HG03354 (cell line): ENCODE measurements around the gene YDJC.
"Not testable (repeated sequence)": the region's sequence is repeated elsewhere in the genome, so short reads cannot be mapped to it uniquely, and the experiment has no call there.

ENCODE experiments used
- ATAC-seq: cut with Tn5 transposase; IDR thresholded peaks from one replicate; pipeline ENCODE4 v1.9.1; 2021; ENCODE audit warnings: mild to moderate bottlenecking; ENCODE audit not compliant: unreplicated experiment, poor library complexity, severe bottlenecking

The YDJC gene, protein sequence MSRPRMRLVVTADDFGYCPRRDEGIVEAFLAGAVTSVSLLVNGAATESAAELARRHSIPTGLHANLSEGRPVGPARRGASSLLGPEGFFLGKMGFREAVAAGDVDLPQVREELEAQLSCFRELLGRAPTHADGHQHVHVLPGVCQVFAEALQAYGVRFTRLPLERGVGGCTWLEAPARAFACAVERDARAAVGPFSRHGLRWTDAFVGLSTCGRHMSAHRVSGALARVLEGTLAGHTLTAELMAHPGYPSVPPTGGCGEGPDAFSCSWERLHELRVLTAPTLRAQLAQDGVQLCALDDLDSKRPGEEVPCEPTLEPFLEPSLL

GRCh38 chr22:21629255-21630149, at the start of gene YDJC:
Gene YDJC (minus strand): TSS chr22:21630022. CDS start chr22:21630014, 8 bp downstream.
- peak; percentile 82 for ATAC-seq

DNA sequence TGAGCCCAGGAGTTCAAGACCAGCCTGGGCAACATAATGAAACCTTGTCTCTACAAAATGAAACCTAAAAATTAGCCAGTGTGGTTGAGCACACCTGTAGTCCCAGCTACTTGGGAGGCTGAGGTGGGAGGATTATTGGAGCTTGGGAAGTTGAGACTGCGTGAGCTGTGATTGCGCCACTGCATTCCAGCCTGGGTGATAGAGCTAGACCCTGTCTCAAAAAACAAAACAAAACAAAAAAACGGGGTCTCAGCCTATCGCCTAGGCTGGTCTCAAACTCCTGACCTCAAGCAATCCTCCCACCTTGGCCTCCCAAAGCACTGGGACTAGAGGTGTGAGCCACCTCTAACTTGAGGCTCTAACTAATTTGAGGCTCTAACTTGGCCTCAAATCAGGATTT, 49.6 kb upstream of the YDJC start:
- ATAC-seq: no peak

- ATAC-seq: not testable (repeated sequence)
These were observed 49.0 kb upstream of the YDJC start for GRCh38 chr22:21678842-21679241.

GRCh38 chr22:21677606-21678443, 48.0 kb upstream of the YDJC start:
- no peak for ATAC-seq

DNA sequence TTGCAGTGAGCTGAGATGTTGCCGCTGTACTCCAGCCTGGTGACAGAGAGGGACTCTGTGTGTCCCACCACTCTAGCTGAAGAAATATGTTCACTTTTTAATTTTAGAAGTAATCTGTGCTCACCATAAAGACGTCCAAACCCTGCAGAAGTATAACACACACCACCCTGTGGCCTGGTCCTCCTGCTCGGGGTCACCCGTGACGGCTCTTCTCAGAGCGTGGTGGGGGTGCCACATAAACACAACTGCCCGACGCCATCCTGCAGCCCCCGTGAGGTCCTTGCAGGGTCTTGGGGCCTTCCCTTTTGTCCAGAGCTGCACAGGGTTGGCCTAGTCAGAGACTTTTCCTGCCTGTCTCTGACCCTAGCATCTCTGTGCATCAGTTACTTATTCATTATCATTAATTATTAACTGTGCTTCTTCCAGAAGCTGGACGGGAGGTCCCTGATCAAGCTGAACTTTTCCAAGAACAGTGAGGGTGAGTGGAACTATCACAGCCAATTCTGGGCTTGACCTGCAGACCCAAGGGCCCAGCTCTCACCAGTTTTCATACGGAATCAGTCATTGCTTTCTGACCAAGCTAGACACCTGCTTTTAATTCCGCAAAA, 44.9 kb upstream of the YDJC start:
- ATAC-seq: no peak

DNA sequence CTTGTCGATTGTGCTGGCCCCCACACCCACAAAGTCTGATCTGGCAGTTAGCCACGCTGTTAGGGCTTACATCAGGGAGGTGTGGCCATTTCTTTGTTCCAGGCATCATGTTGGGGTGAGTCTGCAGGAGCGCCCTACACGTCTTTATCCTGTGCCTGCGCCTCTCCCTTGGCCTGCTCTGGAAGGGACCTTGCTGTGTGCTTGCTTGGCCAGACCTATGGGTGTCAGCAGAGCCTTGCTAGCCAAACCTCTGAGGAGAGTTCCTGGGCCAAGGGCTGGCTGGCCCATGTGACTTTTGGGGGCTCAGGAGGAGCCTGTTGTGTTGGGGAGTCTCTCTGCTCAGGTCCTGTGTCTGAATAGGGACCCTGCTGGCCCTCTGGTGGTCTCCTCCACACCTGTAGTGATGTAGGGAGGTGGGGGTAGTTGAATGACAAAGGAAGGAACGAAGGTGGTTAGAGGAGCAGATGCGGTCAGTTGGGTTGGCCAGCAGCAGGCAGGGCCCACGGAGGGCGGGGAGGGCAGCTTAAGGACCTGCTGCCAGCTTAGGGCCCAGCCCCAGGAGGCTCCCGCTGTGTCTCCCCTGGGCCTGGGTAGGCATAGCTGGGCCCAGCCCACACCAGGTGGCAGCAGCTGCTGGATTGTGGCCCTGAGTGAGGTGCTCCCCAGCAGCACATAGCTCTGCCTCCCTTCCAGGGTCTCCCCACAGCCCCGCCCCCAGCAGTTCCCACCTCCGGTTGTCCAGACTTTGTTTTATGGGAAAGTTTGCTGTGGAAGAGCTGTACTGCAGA, 43.9 kb upstream of the YDJC start:
- ATAC-seq: no peak

- no peak for ATAC-seq
These were observed 42.3 kb upstream of the YDJC start for GRCh38 chr22:21672107-21672629.

DNA sequence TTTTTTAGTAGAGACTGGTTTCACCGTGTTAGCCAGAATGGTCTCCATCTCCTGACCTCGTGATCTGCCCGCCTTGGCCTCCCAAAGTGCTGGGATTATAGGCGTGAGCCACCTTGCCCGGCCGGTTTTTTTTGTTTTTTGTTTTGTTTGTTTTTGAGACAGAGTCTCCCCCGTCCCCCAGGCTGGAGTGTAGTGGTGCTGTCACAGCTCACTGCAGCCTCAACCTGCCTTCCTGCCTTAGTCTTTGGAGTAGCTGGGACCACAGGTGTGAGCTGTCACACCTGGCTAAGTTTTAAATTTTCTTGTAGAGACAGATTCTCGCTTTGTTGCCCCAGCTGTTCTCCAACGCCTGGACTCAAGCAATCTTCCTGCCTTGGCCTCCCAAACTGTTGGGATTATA, 39.2 kb upstream of the YDJC start:
- no peak for ATAC-seq

DNA sequence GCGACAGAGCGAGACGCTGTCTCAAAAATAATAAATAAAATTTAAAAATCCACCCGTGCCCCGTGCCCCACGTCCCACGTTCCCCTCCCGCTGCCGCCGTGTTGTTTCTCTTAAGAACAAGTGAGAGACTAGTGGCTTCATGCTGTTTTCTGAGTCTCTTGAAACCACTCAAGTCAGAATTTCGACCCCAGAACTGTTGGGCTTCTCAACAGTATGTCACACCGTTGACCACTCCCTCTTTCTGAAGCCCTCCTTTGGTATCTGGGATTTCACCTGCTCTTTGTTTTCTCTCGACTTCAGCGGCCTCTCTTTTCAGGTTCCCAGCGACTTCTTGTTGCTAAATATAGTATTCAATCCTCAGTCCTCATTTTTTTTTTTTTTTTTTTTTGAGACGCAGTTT, 37.0 kb upstream of the YDJC start:
- no peak for ATAC-seq

- ATAC-seq: no peak
These were observed 35.4 kb upstream of the YDJC start for GRCh38 chr22:21665047-21665851.

GRCh38 chr22:21663738-21664137, 33.9 kb upstream of the YDJC start:
- no peak for ATAC-seq

- no peak for ATAC-seq
These were observed 32.2 kb upstream of the YDJC start for GRCh38 chr22:21661991-21662390.

GRCh38 chr22:21660904-21661303, 31.1 kb upstream of the YDJC start:
- ATAC-seq: no peak

DNA sequence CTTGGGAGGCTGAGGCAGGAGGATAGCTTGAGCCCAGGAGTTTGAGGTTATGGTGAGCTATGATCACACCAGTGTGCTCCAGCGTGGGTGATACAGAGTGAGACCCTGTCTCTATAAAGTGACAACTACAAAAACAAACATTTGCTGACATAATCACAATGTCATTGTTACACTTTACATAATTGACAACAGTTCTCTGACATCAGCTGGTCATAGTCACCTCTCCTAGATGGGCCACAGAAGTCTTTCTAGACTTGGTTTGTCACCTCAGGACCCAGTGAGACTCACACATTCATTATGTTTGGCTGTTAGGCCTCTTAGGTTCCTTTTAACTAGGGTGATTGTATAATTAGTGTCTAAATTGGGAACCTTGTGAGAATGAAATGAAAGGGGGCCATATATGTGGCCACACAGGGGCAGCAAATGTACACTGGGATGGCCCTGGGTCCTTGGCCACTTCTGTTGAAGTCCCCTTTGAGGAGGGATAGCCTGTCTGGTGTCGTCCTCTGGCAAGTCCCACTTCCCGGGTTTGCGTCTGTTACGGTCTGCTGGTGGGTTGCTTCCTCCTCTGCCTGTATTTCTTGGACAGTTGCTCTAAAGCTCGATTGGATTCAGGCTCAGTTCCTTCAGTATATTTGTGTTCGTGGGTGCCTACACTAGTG, 30.2 kb upstream of the YDJC start:
- no peak for ATAC-seq

DNA sequence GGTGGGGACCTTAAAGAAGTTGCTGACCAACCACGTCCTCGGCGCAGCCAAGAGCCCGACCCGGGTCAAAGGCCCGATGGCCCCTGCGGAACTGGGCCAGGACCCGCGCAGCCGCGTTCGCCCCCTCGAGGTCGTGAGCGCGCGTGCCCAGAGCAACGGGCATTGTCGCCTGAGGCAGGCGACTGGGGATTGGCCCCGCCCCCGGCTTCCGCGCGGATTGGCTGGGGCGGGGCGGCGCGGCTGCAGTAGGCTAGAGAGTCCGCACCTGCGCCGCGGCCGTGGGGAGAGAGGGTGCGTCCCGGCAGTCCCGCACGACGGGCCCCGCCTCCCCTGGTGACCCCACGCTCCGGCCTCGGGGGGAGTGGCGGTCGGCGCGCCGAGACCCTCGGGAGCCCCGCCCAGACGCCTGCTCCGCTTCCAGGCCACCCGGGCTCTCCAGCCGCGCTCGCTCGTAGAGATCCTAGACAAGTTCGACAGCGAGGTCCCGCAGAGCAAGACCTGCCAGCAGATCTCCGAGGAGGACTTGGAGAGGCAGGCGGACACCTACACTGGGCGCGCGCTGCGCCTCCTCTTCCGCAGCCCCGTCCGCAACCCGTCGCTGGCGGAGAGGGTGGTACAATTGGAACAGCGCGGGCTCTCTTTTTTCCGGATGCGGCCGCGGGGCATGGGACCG, 27.7 kb upstream of the YDJC start:
- ATAC-seq: peak; percentile 78

DNA sequence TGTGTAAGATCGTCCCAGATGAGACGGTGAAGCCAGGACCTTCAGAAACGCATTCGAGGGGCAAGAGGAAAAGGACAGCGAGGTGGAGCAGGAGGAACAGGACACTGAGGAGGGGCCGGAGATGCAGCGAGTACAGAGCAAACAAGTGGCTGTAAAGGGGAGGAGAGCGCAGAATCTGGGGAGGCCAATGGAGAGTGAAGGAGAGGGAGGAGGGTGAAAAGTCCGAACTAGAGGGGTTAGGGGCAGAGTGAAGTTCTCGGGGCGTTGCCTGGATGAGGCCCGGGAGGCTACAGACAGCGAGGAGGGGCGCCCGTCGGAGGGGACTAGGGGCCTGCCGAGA, 27.2 kb upstream of the YDJC start:
- no peak for ATAC-seq
